ENCODE measurements around the gene PPP5C. TPM values are rescaled to one million over a fixed set of nuclear protein-coding genes. Genes with fewer than 3 reads are reported as not detected.
A peak's percentile ranks its signal among the peaks of the same experiment; 100 is the strongest.

The PPP5C gene
- total and polyA plus RNA-seq, 9 of the 15 experiments (the other 6 are each of a cell fraction or from before 2014, with no cell fraction given) = 1.9 to 166 (median 108) TPM

- TF ChIP-seq ZNF518B (CRISPR knock-in tag; IDR thresholded peaks at IDR 0.05) (no peak), EGR1 (conservative IDR thresholded peaks at IDR 0.05) (peak; percentile 38; the same call in 1 of the 2 replicates), PHF8 (IDR thresholded peaks at IDR 0.05; ENCODE audit: borderline replicate concordance, low read length) (peak; percentile 82), MCM7 (IDR thresholded peaks at IDR 0.05) (no peak), ZMIZ1 (IDR thresholded peaks at IDR 0.05; ENCODE audit: low read depth in 2 of 2, low read length in 2 of 2) (peak in 1 of 2 experiments; percentile 63; a peak in 1 of 4 replicates), HMG20B (CRISPR knock-in tag; IDR thresholded peaks at IDR 0.05) (no peak), NBN (IDR thresholded peaks at IDR 0.05; ENCODE audit: low read depth) (peak; percentile 67; the same call in 1 of the 2 replicates), USF1 (CRISPR knock-in tag; IDR thresholded peaks at IDR 0.05) (no peak; the same call in 1 of the 2 replicates), MYNN (IDR thresholded peaks at IDR 0.05) (peak; percentile 60; the same call in 1 of the 2 replicates), MYNN (CRISPR knock-in tag; IDR thresholded peaks at IDR 0.05) (no peak), E2F8 (IDR thresholded peaks at IDR 0.05; ENCODE audit: low read depth, partially characterized antibody) (peak; percentile 7), MAFK (IDR thresholded peaks at IDR 0.05; ENCODE audit: low read length) (peak; percentile 50; the same call in 1 of the 2 replicates), ZNF143 (CRISPR knock-in tag; IDR thresholded peaks at IDR 0.05) (no peak), XRCC5 (IDR thresholded peaks at IDR 0.05; ENCODE audit: low read depth, low read length) (no peak; the same call in 1 of the 2 replicates)
Measured at GRCh38 chr19:46413262-46414031, 66.6 kb downstream of the PPP5C start, which contains the start of gene CCDC8 (continued).
